ENCODE measurements around the gene CLDN9.

The CLDN9 gene

DNA sequence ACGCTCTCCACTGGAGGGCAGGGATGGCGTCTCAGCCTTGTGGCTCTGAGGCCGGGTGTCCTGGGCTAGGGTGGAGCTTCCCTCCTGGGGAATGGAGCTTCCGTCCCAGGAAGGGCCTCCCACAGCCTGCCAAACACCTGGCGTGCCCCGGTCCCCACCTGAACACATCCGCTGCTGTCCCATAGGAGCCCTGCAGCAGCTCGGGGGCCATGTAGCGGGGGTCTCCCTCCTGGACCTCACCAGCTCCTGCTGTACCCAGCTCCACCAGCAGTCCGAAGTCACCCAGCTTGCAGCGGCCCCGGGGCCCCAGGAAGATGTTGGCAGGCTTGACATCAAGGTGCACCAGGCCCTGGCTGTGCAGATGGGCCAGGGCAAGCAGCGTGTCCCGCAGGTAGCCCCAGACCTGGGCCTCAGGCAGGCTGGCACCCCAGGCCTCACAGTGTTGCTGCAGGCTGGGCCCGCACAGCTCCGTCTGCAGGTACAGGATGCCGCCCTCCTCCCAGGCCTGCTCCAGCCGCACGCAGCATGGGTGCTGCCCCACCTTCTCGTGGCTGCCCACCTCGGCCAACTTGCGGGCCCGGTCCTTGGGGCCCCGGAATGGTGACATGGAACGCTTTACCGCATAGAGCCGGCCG, 37.4 kb upstream of the CLDN9 start:
- no peak for DNase-seq

DNA sequence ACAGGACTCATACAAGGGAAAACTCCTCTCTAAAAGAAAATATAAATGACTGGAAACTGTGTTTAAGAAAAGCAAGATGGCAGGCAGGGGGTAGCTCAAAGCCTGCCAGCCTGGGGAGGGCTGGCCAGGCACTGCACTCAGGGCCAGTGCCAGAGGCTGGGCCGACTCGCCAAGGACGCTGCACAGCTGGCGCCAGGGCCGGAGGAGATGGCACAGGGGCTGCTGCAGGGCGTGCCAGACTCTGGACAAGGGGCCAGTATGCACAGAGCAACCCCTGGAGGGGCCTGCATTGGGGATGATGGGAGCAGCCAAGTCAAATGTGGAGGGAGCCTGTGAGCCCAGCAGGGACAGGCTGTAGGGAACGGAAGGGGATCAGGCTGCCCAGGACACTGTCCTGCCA, 36.5 kb upstream of the CLDN9 start:
- DNase-seq, result no peak

DNA sequence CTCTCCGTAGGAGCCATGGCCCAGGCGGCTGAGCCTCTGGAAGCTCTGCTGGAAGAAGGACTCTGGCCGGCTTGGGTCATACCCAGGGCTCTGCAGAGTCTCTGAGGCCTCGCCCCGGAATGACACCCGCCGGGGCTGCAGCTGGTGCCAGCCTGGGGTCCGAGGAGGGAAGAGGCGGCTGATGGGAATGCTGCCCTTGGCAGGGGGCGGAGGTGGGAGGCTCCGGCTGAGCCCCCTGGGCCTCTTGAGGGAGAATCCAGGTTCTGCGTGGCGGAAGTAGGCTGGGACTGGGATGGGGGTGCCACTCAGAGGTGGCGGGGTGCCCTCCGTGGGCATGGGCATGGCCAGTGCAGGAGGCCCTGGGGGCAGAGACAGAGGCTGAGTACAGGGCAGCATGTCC, 36.0 kb upstream of the CLDN9 start:
- DNase-seq, result no peak

DNA sequence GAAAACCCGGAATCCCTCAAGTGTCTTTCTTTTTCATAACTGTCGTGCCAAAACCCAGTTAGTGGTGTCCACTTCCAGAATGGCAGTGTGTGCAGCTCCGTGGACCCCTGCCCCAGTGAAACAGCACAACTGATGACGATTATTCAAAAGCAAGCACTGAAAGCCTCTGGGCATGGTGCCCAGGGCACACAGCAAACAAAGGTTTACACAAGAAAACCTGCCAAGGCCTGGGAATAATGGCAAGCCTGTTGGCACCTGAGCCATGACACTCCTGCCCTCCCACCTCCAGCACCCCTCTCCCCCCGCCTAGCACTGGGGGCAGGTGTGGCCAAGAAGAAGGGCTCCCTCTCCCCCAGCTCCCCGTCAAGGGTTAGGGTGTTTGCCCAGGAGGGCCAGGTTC, 35.3 kb upstream of the CLDN9 start:
- no peak for DNase-seq

DNA sequence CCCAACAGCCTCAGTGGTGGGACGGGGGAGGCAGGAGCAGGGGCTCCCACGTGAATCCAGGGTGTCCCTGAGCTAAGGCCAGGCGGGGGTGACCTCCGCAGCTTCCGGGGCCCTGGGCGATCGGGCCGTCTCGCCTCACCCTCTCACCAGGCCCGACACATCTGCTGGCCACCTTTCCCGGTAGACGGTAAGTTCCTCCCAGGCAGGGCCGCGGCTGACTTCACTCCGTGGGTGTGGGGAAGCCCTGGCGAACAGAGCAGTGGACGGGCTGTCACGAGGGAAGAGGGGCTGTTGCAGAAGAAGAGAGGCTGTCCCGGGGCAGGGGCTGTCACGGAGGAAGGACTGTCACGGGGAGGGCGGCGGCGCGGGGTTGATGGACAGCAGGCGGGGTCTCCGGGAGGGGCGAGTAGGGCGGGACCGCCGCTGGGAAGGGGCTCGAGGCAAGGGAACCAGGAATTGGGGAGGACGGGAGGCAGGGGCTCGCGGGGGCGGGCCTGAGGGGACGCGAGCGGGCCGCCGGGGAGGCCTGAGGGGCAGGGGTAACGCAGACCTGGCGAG, 33.0 kb upstream of the CLDN9 start:
- DNase-seq, result no peak

DNA sequence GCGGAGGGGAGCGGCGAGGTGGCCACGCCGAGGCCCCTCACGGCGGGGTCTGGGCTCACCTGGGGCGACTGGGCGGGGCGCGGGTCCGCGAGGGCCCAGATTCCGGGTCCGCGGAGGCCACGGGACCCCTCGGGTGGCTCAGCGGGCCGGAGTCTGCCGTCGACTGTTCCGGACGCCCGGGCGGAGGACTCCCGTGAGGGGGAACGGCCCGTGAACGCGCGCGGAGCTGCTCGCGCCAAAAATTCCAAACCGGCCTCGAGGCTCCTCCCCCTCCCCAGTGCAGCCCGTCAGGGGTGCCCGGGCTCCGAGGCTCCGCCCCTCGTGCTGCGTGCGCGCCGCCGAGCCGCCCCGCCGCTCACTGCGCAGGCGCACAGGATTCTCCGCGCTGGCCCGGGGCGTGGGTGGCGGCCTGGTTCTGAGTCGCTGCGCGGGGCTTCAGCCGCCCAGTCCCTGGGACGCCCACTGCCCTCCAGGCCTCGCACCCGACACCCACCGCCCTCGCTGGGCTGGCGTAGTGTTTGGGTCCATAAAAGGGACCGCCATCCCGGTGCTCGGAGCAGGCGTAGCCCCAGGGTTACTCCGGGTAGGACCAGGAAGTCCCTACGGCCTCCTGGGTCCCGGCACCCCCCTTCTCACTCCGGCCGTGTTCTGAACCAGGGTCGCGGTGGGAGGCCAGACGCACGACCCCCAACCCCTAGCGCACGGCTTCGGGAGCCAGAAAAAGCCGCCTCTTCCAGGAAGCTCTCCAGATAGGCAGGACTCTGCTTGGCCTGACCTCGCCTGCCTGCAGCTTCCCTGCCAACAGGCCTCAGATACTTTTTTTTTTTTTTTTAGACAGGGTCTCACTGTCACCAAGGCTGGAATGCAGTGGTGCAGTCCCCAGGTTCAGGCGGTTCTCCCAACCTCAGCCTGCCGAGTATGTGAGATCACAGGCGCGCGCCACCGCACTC, 32.2 kb upstream of the CLDN9 start, which contains the start of gene PKMYT1:
Gene PKMYT1, minus strand, starts transcription at position 220 of the 950 bp plus-strand sequence. CDS start 789 bp downstream, outside the sequence.
- peak; percentile 93 for DNase-seq

DNA sequence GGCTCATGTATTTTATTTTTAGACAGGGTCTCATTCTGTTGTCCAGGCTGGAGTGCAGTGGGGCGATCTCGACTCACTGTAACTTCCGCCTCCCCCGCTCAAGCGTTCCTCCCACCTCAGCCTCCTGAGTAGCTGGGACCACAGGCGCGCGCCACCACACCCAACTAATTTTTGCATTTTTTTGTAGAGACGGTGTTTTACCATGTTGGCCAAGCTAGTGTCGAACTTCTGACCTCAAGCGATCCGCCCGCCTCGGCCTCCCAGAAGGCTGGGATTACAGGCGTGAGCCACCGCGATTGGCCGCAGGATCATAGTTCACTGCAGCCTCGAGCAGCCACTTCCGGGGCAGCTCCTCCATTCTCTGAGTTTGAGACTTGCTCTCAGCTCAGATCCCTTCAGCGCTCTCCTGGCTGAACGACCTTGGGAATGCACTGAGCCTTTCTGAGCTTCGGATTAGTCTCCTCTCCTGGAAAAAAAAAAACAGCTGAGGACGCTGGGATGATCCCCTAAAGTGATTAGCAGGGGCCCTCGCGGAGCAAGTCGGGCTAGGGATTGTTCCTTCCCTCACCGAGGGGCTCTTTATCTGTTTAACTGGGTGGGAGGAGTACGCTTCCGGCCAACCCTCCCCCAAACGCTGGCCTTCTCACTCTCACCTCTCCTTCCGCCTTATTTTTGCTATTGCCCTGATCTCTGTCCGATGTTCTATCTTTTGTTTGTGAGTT, 31.4 kb upstream of the CLDN9 start:
- no peak for DNase-seq

DNA sequence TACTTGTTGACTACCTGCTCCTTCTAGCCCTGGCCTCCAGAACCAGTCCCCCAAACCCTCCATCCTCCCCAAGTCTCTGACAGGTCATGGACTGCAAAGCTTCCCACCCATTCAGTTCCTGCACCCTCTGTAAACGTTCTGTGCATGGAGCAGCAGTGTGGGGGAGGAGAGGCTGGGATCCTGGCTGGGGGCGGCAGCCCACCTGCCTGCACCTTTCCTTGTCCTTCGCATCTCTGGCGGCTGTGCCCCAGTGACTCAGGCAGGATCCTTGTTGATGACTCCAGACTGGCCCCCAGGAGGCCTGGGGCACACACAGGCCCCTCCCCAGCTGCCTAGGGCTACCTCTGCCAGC, 30.8 kb upstream of the CLDN9 start:
- no peak for DNase-seq

DNA sequence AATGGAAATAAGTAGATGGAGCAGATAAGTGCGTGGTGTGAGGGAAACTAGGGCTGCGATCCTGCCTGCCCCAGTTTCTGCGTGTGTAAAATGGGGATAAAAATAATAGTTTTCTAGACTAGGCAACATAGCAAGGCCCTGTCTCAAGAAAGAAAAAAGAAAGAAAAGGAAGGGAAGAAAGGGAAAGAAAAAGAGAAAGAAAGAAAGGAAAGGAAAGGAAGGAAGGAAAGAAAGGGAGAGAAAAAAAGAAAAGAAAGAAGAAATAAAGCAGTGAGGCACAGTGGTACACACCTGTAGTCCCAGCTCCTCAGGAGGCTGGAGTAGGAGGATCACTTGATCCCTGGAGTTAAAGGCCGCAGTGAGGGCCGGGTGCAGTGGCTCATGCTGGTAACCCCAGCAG, 30.3 kb upstream of the CLDN9 start:
- no peak for DNase-seq

DNA sequence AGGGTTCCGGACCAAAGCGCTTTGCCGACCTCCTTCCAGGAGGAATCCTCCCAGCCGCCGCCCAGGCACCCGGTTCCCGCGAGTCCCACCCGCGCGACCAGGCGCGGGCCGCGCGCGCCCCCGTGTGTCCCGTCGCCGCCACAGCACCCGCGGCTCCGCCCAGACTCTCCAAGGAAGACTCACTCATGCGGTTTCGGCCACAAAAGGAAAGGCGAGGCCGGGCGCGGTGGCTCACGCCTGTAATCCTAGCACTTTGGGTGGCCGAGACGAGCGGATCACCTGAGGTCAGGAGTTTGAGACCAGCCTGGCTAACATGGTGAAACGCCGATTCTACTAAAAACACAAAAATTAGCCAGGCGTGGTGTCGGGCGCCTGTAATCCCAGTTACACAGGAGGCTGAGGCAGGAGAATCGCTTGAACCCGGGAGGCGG, 29.0 kb upstream of the CLDN9 start:
- DNase-seq, result peak; percentile 57

DNA sequence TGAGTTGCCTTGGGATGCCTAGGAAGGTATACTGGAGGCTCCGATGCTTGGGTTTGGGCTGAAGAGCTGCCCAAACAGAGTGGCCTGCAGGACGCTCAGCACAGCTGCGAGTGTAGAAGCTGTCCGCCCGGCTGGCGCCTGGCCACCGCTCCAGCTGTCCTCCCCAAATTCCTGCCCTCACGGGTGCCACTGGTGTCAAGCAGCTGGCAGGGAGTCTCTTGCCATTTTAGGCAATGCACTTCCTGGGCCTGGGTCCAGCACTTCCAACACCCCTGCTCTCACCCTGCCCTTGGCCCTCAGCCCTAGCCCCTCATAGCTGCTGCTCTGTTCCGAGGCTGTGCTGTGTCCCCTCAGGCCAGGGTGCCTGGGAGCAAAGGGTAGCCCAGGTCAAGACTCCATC, 27.3 kb upstream of the CLDN9 start:
- no peak for DNase-seq

DNA sequence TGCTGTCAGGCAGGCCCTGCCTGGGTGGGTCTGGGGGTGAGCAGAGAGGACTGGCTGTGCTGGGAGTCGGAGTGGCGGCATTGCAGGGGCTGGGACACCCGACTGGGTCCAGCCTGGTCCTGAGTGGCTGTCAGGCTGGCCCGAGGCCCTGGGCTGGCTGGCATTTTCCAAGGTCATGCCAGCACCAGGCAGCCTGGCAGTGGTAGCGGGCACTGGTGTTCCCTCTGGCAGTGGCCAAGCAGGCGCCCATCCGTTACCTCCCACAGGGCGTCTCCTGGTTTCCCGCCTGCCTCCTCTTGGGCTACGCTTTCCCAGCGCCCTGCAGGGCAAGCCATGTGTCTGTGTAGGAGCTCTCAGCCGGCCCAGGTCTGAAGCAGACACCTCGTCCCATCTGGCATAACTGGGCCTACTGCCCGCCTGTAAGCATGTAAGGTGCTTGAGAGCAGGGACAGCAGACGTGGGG, 26.8 kb upstream of the CLDN9 start:
- DNase-seq, result no peak

DNA sequence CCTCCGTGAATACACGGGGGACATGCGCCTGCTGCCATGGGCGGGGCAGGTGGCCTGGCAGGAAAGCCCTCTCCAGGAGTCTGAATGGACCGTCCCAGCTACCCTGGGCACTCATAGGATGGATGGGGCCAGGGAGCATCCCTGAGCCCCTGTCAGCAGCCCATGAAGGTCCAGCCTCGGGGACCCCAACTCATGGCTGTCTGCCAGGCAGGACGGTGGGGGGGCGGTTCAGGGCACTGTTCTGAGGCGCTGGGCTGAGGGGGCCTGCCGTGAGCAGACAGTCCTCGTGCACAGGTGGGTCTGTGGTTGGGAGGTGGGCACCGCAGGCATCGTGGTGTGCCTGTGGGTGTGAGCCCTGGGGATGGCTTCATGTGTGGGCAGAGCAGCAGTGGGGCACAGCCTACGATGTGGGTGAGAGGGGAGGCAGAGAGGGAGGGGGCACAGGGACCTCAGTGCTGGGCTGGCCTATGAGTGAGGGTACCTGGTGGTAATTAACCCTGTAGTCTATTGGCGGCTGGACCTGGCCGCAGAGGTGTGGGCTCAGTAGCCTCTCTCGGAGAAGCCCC, 26.0 kb upstream of the CLDN9 start:
- DNase-seq, result no peak

DNA sequence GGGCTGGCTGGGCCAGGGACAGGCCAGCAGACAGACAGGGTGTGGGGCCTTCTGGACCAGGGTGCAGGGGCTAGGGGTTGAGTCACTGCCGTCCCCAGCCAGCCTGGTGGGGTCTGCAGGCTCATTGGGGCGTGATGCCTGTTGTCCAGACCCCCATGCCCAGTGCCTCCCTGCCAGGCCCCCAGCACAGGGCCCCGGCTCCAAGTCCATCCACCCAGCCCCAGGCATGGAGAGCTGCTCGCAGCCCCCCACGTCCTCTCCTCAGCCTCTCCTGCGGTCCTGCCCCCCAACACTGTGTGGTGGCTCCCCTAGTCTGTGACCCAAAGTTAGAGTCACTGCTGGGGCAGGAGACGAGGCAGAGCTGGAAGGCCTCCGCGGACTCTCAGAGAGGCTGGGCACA, 25.4 kb upstream of the CLDN9 start:
- DNase-seq, result no peak

DNA sequence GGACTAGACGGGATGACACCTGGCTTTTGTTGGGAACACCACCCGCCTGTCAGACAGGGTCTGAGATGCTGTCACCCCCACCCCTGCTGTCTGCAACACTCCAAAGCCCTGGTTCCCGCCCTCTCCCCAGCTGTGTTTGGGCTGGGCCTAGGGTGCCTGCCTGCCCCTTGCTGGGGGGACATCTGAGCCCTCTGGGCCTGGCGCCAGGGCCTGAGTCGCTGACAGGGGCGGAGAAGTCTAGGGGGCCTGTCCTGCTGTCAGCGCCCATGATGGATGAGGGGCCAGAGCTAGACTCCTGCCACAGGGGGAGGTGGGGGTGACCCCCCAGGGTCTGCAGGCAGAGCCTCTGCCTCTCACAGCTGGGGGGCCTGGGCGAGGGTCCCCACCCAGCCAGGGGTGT, 24.9 kb upstream of the CLDN9 start:
- DNase-seq, result no peak

DNA sequence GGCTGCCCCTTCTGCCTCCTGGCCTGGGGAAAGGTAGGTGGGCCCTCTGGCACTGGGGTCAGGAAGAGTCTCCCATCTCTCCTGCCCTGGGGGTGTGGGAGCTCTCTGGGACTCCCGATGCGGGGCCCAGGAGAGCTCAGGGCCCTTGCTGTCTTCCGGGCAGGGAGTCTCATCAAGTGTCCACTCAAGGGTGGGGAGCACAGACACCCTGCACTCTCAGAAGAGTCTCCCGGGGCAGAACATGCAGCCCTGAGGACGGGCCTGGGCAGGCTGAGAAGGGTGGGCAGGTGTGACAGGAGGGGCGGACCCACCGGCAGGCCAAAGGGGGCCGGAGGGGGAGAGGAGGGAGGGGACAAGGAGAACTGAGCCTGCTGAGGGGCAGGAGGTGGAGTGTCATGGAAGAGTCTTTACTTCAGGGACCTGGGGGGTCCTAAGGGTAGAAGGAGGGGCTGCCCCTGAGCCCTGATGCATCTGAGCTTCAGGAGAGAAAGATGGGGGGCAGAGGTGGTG, 24.1 kb upstream of the CLDN9 start:
- DNase-seq, result no peak

DNA sequence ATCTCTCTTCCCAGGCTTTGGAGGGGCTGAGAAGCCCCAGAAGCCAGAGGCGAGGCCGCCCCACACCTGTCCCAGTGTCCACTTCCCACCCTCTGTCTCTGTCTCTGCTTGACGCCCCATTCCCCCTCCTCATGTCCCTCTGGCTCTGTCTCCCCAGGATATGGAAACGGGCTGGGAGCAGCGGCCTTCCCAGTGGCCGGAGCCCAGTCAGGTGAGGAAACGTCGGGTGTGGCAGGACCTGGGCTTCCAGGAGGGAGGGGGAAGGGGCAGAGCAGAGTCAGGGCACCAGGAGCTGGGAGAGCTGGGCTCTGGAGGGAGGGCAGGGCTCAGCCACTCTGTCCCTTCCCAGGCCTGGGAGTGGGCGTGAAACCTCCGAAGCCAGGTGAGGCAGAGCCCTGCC, 21.8 kb upstream of the CLDN9 start:
- DNase-seq, result no peak

DNA sequence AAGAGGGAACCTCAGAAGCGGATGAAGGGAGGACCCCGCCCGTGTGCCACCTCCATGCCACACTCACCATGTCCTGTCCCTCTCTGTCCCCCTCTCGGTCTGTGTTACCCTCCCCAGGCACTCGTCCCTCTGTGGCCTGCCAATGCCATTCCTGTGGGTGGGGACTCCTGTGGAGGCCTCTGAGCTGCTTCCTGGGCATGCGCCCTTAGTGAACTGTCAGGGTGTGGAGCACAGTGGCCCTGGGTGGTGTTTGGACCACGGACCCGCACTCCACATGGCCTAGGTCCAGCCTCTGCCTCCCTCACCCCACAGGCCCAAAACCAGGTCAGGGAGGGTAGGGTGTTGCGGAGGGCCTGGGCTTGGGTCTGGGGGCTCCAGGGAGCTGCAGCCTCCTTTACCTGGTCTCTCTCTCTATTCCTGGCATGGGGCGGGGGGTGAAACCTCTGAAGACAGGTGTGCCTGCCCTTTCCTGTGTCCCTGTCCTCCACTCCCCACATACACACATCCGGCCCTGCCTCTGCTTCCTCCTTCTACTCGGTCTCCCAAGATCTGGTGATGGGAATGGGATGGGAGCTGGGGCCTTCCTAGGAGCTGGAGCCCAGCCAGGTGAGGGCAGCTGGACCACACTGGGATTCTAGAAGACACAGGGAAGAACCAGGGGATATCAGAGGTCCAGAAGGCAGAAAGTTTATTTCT, 21.0 kb upstream of the CLDN9 start:
- no peak for DNase-seq

DNA sequence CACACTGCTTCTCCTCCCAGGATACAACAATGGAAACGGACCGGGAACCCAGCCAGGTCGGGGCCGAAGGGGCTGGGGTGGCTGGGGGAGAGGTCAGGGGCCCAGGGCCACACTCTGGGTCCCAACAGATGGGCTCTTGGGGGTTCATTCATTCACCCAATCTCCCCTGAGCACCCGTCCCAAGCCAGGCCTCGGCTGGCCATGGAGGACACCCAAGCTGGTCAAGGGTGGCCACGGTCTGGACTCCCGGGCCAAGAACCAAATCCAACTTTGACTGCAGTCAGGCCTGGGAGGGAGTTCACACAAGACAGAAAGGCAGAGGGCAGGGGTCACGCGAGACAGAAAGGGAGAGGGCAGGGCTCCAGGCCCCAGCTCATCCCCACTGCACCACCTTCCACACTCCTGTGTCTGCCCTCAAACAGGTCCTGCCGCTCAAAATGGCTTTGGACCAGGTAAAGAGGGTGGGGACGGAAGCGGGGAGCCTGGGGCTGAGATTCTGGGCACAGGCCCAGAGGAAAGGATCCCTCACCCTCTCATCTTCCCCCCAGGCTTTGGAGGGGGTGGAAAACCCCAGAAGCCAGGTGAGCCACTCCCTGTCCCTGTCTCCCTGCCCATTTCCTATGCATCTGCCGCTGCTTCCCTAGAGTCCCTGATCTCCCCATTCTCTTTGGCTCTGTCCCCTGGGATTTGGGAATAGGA, 20.2 kb upstream of the CLDN9 start:
- DNase-seq, result no peak

DNA sequence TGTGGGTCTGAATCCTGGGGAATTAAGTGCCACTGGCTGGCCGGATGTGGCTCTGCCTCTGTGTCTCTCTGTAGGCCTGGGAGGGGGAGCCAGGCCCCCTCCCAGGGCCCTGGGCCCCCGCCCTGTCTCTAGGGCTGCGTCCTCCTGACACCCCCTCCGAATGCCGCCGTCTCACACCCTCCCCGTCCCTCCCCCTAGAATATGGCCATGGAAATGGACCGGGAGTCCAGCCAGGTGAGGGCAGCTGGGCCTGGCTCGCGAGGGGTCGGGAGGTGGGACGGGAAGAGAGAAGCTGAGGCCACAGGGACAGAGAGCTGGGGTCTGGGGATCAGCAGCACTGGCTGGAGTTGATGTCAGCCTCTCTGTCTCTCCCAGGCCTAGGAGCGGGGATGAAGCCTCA, 16.4 kb upstream of the CLDN9 start:
- no peak for DNase-seq

DNA sequence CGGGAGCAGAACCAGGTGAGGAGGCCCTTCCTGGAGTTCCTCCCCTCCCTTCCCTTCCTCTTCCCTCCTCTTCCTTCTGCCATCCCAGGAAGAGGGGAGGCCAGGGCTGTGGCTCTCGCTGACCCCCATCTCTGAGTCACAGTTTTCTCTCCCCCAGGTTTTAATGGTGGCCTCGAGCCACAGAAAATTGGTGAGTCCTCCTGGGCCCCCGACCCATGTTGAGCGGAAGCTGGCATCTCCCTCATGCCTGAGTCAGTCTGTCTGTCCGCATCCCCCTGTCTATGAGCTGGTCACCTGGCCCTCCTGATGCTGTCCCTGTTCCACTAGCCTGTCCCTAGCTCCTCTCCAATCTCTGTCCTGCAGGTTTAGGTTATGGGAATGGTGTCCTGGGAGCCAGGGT, 12.8 kb upstream of the CLDN9 start:
- no peak for DNase-seq
